ENCODE results near the gene MARCHF4. TPM values are rescaled to one million over a fixed set of nuclear protein-coding genes. Genes with fewer than 3 reads are reported as not detected.
A peak's percentile ranks its signal among the peaks of the same experiment; 100 is the strongest.
"Not testable (repeated sequence)": the region's sequence is repeated elsewhere in the genome, so short reads cannot be mapped to it uniquely, and the experiment has no call there.

Gene MARCHF4
- total RNA-seq, 2 experiments from 2014 or later, result not detected

GRCh38 chr2:216389570-216389969 is 17.3 kb upstream of the MARCHF4 start:
- H3K36me3 Mint-ChIP-seq (ENCODE audit: low read depth), result no peaks in the 10 kb centered on the region
- DNase-seq, result no peak
- POLR2A ChIA-PET, result no interaction called here
- CTCF ChIA-PET, result no interaction called here
- no peak overlapping the region for H3K4me3 Mint-ChIP-seq
- peaks cover 16% of the 10 kb centered on the region for H3K4me1 Mint-ChIP-seq
- peaks cover 5% of the 10 kb centered on the region for H3K9me3 Mint-ChIP-seq (ENCODE audit: low read depth)
- no peak overlapping the region for H3K27ac Mint-ChIP-seq
- ATAC-seq, result no peak
- intact Hi-C loops (cut with DNase I, micrococcal nuclease), result loop anchor here (2.0 to 5.0 kb wide), 2 partner anchors 41 to 42 kb away; no protein-coding TSS in a partner anchor
- no peaks in the 10 kb centered on the region for H3K27me3 Mint-ChIP-seq

- H3K36me3 Mint-ChIP-seq (ENCODE audit: low read depth), result no peaks in the 10 kb centered on the region
- H3K27ac Mint-ChIP-seq, result peak overlapping the region; percentile 65
- ATAC-seq (peak; percentile 97), DNase-seq (peak; percentile 60)
- intact Hi-C loops (cut with DNase I, micrococcal nuclease), result loop anchor here (2.0 to 5.0 kb wide), 2 partner anchors 39 to 41 kb away; no protein-coding TSS in a partner anchor
- CTCF ChIA-PET, result interaction anchor here (0.6 to 2.3 kb wide), 4 partner anchors 16 to 279 kb away, joined by 3 to 8 read pairs (median 6); partner anchors contain the start of gene XRCC5
- H3K9me3 Mint-ChIP-seq (ENCODE audit: low read depth), result peaks cover 5% of the 10 kb centered on the region
- peaks cover 16% of the 10 kb centered on the region for H3K4me1 Mint-ChIP-seq
- H3K4me3 Mint-ChIP-seq, result no peak overlapping the region
- no peaks in the 10 kb centered on the region for H3K27me3 Mint-ChIP-seq
- POLR2A ChIA-PET, result no interaction called here
Observed at GRCh38 chr2:216388046-216388884, 16.0 kb upstream of the MARCHF4 start.

GRCh38 chr2:216387262-216387661 is 15.0 kb upstream of the MARCHF4 start:
- Mint-ChIP-seq H3K4me1 (peaks cover 16% of the 10 kb centered on the region), H3K9me3 (ENCODE audit: low read depth) (peaks cover 5% of the 10 kb centered on the region), H3K36me3 (ENCODE audit: low read depth) (no peaks in the 10 kb centered on the region), H3K4me3 (no peak overlapping the region), H3K27ac (no peak overlapping the region), H3K27me3 (no peaks in the 10 kb centered on the region)
- DNase-seq, result no peak
- no peak for ATAC-seq
- POLR2A ChIA-PET, result no interaction called here
- CTCF ChIA-PET, result interaction anchor here (2.3 kb wide), 1 partner anchor 17 kb away, joined by 8 read pairs; no protein-coding TSS in a partner anchor
- intact Hi-C loops (cut with DNase I, micrococcal nuclease), result loop anchor here in 1 of 2 experiments (5.0 kb wide), 1 partner anchor 40 kb away; no protein-coding TSS in a partner anchor

GRCh38 chr2:216385478-216385877 is 13.2 kb upstream of the MARCHF4 start:
- no peak overlapping the region for H3K27ac Mint-ChIP-seq
- H3K4me3 Mint-ChIP-seq, result no peak overlapping the region
- DNase-seq, result no peak
- ChIA-PET POLR2A (no interaction called here), CTCF (no interaction called here)
- peaks cover 5% of the 10 kb centered on the region for H3K9me3 Mint-ChIP-seq (ENCODE audit: low read depth)
- H3K4me1 Mint-ChIP-seq, result peaks cover 16% of the 10 kb centered on the region
- no peaks in the 10 kb centered on the region for H3K36me3 Mint-ChIP-seq (ENCODE audit: low read depth)
- intact Hi-C loops (cut with DNase I, micrococcal nuclease), result loop anchor here in 1 of 2 experiments (5.0 kb wide), 1 partner anchor 38 kb away; no protein-coding TSS in a partner anchor
- no peak for ATAC-seq
- H3K27me3 Mint-ChIP-seq, result no peaks in the 10 kb centered on the region

GRCh38 chr2:216384409-216384808 is 12.1 kb upstream of the MARCHF4 start:
- ATAC-seq; CTCF ChIA-PET; H3K36me3 Mint-ChIP-seq (ENCODE audit: low read depth); POLR2A ChIA-PET; H3K27me3 Mint-ChIP-seq; H3K27ac Mint-ChIP-seq; H3K4me3 Mint-ChIP-seq; DNase-seq; H3K9me3 Mint-ChIP-seq (ENCODE audit: low read depth); intact Hi-C loops (cut with DNase I, micrococcal nuclease): not testable (repeated sequence)
- peaks cover 16% of the 10 kb centered on the region for H3K4me1 Mint-ChIP-seq

GRCh38 chr2:216379977-216380376 is 7.7 kb upstream of the MARCHF4 start:
- ATAC-seq, result no peak
- no peaks in the 10 kb centered on the region for H3K9me3 Mint-ChIP-seq (ENCODE audit: low read depth)
- CTCF ChIA-PET, result no interaction called here

GRCh38 chr2:216375286-216375685 is 3.0 kb upstream of the MARCHF4 start:
- H3K36me3 Mint-ChIP-seq (ENCODE audit: low read depth), result no peaks in the 10 kb centered on the region
- DNase-seq (no peak), ATAC-seq (no peak)
- H3K9me3 Mint-ChIP-seq (ENCODE audit: low read depth), result no peaks in the 10 kb centered on the region
- H3K27ac Mint-ChIP-seq, result no peak overlapping the region
- H3K27me3 Mint-ChIP-seq, result peaks cover 23% of the 10 kb centered on the region
- H3K4me1 Mint-ChIP-seq, result peaks cover 21% of the 10 kb centered on the region
- intact Hi-C loops (cut with DNase I, micrococcal nuclease), result no loop called here
- no peak overlapping the region for H3K4me3 Mint-ChIP-seq
- CTCF ChIA-PET, result no interaction called here
- POLR2A ChIA-PET, result no interaction called here

More at GRCh38 chr2:216379977-216380376, 7.7 kb upstream of the MARCHF4 start:
- Mint-ChIP-seq H3K27ac (no peak overlapping the region), H3K36me3 (ENCODE audit: low read depth) (no peaks in the 10 kb centered on the region), H3K4me3 (no peak overlapping the region), H3K27me3 (no peaks in the 10 kb centered on the region), H3K4me1 (no peaks in the 10 kb centered on the region)
- POLR2A ChIA-PET, result no interaction called here
- intact Hi-C loops (cut with DNase I, micrococcal nuclease), result no loop called here
- DNase-seq, result no peak

- no peaks in the 10 kb centered on the region for H3K9me3 Mint-ChIP-seq (ENCODE audit: low read depth)
- intact Hi-C loops (cut with DNase I, micrococcal nuclease), result no loop called here
- H3K36me3 Mint-ChIP-seq (ENCODE audit: low read depth), result no peaks in the 10 kb centered on the region
- POLR2A ChIA-PET, result no interaction called here
- ATAC-seq (no peak), DNase-seq (no peak)
- CTCF ChIA-PET, result interaction anchor here (2.2 kb wide), 1 partner anchor 31 kb away, joined by 8 read pairs; no protein-coding TSS in a partner anchor
- H3K4me3 Mint-ChIP-seq, result no peak overlapping the region
- no peak overlapping the region for H3K27ac Mint-ChIP-seq
- peaks cover 33% of the 10 kb centered on the region for H3K27me3 Mint-ChIP-seq
- peaks cover 21% of the 10 kb centered on the region for H3K4me1 Mint-ChIP-seq
Observed at GRCh38 chr2:216373896-216374295, 1.6 kb upstream of the MARCHF4 start.

GRCh38 chr2:216372761-216373291 is 543 bp upstream of the MARCHF4 start:
- intact Hi-C loops (cut with DNase I, micrococcal nuclease), result loop anchor here in 1 of 2 experiments (1.0 kb wide), 1 partner anchor 24 kb away; no protein-coding TSS in a partner anchor
- Mint-ChIP-seq H3K36me3 (ENCODE audit: low read depth) (no peaks in the 10 kb centered on the region), H3K27ac (no peak overlapping the region), H3K9me3 (ENCODE audit: low read depth) (no peaks in the 10 kb centered on the region), H3K4me3 (no peak overlapping the region), H3K27me3 (peaks cover 42% of the 10 kb centered on the region), H3K4me1 (peaks cover 21% of the 10 kb centered on the region)
- ChIA-PET POLR2A (no interaction called here), CTCF (interaction anchor here (0.8 to 2.2 kb wide), 3 partner anchors 24 to 46 kb away, joined by 3 to 8 read pairs (median 3); no protein-coding TSS in a partner anchor)
- ATAC-seq (peak; percentile 23), DNase-seq (no peak)

- no peaks in the 10 kb centered on the region for H3K36me3 Mint-ChIP-seq (ENCODE audit: low read depth)
- intact Hi-C loops (cut with DNase I, micrococcal nuclease), result loop anchor here in 1 of 2 experiments (2.0 kb wide), 1 partner anchor 22 kb away; no protein-coding TSS in a partner anchor
- H3K4me3 Mint-ChIP-seq, result no peak overlapping the region
- POLR2A ChIA-PET, result no interaction called here
- CTCF ChIA-PET, result no interaction called here
- H3K4me1 Mint-ChIP-seq, result peaks cover 21% of the 10 kb centered on the region
- H3K9me3 Mint-ChIP-seq (ENCODE audit: low read depth), result no peaks in the 10 kb centered on the region
- H3K27me3 Mint-ChIP-seq, result peaks cover 45% of the 10 kb centered on the region
- ATAC-seq (no peak), DNase-seq (no peak)
- no peak overlapping the region for H3K27ac Mint-ChIP-seq
Observed at GRCh38 chr2:216370961-216371712, 1.1 kb downstream of the MARCHF4 start.

- DNase-seq, result no peak
- intact Hi-C loops (cut with DNase I, micrococcal nuclease), result loop anchor here in 1 of 2 experiments (2.0 kb wide), 1 partner anchor 21 kb away; no protein-coding TSS in a partner anchor
- Mint-ChIP-seq H3K36me3 (ENCODE audit: low read depth) (no peaks in the 10 kb centered on the region), H3K27me3 (peaks cover 48% of the 10 kb centered on the region), H3K9me3 (ENCODE audit: low read depth) (no peaks in the 10 kb centered on the region), H3K4me3 (no peak overlapping the region), H3K4me1 (peaks cover 21% of the 10 kb centered on the region), H3K27ac (no peak overlapping the region)
- ChIA-PET CTCF (no interaction called here), POLR2A (no interaction called here)
- no peak for ATAC-seq
Observed at GRCh38 chr2:216369821-216370220, 2.5 kb downstream of the MARCHF4 start.
